GM18907 (cell line): ENCODE measurements around the gene ARHGAP24.
"Not testable (repeated sequence)": the region's sequence is repeated elsewhere in the genome, so short reads cannot be mapped to it uniquely, and the experiment has no call there.

Source experiments
- ATAC-seq: cut with Tn5 transposase; IDR thresholded peaks from one replicate; pipeline ENCODE4 v1.9.1; 2021; ENCODE audit warnings: mild to moderate bottlenecking, moderate library complexity; ENCODE audit not compliant: unreplicated experiment

Gene ARHGAP24

DNA sequence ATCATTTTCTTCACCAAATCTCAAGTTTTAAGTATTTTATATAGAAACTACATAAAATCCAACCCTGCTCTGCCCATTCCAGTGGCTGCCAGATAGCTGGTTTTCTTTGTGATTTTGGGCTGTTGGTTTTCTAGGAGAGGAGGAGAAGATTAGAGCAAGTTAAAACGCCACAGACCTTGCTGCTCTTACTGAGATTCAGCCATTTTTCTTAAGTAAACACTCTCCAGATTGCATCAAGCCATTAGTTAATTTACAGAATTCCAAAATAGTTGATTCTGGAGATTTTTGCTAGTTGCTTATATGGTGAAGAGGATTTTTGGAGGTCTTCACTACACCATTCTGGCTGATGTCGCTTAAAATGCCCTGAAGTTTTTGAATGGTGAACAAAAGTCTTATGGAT lies 518.7 kb downstream of the ARHGAP24 start:
- no peak for ATAC-seq

DNA sequence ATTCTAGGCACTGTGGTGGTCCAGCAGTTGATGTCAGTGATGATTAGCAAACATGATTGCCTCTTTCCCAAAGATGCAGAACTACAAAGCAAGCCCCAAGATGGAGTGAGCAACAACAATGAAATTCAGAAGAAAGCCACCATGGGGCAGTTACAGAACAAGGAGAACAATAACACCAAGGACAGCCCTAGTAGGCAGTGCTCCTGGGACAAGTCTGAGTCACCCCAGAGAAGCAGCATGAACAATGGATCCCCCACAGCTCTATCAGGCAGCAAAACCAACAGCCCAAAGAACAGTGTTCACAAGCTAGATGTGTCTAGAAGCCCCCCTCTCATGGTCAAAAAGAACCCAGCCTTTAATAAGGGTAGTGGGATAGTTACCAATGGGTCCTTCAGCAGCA lies 519.6 kb downstream of the ARHGAP24 start:
- ATAC-seq = no peak

DNA sequence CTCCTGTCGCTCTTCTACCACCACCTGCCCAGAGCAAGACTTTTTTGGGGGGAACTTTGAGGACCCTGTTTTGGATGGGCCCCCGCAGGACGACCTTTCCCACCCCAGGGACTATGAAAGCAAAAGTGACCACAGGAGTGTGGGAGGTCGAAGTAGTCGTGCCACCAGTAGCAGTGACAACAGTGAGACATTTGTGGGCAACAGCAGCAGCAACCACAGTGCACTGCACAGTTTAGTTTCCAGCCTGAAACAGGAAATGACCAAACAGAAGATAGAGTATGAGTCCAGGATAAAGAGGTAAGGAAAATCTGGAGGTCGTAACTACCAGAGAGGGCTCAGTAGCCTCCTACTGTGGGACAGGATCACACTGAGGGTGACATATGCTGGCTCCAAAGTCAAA lies 520.4 kb downstream of the ARHGAP24 start:
- ATAC-seq = peak; percentile 83

DNA sequence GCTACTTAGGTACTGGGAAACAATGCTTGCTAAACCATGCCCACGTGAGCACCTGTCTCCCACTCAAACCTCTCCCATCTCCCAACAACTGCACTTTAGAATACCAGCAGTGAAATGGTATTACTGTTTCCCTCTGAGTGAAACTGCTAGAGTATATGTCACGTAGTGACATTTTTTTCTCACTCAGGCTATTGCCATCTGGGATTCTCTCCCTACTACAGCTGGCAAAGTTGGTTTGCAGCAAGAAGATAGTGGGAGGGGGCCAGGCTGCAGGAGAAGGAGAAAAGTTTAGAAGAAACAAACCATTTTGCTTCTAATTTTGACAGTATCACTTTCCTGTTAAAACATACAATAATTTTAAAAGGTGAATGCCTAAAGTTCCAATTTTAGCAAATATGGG lies 526.6 kb downstream of the ARHGAP24 start:
- ATAC-seq = no peak

DNA sequence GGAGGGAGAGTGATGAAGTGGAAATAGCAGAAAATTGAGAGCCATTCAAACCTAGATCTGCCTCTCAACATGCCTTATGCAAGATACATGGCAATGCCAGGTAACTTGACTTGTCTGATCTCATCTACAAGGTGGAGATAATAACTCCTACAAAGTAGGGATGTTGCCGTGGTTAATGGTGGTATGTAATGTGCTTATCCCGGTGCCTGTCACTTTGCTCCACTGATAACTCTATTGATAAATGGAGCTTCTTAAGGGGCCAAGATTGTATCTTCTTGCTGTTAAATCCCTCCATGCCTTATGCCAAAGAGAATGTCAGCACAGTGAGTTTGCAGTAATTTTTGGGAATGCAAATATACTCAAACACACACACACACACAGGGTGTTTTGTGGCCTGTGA lies 529.1 kb downstream of the ARHGAP24 start:
- ATAC-seq = no peak

DNA sequence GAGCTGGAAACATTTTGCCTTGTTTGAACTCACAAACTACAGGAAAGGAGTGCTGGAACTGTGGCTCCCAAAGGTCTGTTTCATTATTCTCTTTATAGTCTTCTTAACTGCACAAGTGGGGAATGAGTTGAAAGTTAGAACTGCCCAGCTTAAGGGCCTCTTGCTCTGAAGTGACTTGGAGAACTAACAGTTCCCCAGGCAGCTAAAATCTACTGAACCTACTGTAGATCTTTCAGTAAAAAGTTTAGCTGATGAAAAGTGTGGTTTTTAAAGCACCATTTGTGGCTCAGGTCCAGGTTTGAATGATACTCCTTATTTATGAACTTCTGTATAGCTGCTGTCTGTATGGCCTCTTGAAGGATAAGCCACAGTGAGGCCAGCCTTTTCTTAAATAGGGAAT lies 531.1 kb downstream of the ARHGAP24 start:
- no peak for ATAC-seq

DNA sequence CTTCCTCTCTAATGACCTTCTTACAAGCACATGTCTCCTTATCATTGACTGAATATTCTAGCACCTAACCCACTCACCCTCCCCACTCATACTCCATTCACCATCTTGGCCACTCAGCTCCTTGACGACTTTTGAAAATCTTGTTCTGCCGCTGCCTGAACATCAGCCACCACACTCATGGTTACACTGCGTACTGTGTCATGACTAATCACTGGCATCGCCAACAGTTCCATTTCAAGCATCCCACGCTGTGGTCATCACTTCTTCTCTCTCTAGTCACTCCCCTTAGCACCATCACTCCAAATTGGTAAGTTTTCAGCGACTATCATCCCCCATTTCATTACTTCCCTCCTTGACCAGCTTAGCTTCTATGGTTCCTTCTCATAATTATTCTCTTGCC lies 532.1 kb downstream of the ARHGAP24 start:
- no peak for ATAC-seq

DNA sequence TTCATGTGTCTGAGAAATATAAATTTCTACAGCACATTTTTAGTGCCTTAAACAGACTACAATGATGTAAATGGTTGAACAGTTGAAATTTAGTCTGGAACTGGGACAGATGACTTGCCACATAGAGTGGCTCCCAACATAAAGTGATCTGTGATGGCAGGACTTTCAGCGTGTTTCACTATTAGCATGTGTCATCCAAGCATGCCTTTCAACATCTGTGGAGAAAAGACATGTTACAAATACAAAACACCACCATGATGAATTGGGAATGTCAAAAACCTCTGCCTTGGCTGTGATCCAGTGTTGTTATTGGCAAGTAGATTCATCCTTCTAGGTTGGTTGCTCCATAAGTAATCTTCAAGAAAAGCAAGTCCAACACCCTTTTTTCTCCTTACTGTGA lies 536.2 kb downstream of the ARHGAP24 start:
- ATAC-seq = no peak

DNA sequence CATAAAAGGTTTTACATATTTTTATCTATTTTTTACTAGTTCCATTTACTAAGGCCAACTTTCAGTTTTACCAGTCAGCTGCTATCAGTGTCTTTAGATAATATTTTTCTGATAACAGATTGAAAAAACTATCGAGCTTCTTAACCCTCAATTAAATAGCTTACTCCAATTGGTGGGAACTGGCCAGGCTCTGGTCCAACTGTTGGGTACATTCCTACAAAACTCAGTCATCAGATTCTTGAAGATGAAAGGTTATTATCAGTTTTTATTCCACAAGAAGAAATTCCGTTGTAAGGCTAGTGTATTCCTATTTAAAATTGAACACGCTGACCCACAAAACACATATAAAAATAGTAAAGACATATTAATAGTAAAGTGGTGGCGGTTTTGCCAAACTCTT lies 538.7 kb downstream of the ARHGAP24 start:
- ATAC-seq = no peak

DNA sequence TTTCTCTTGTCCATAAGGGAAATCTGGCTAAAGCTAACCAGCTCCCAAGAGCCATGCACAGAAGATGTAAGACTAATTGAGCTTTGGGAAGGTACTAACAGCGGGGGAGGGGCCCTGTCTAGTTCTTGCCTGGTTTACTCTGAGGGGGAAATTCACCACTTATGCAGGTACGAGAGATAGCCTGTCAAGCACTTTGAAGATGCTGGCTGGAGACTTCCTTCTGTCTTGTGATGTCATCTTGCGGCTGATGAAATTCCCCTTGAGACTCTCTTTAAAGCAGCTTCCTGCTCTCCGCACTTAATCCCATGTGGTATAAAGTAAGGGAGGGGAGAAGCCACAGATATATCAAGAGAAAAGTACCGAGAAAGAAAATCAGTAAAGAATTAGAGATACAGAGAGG lies 539.6 kb downstream of the ARHGAP24 start:
- ATAC-seq = peak; percentile 99

DNA sequence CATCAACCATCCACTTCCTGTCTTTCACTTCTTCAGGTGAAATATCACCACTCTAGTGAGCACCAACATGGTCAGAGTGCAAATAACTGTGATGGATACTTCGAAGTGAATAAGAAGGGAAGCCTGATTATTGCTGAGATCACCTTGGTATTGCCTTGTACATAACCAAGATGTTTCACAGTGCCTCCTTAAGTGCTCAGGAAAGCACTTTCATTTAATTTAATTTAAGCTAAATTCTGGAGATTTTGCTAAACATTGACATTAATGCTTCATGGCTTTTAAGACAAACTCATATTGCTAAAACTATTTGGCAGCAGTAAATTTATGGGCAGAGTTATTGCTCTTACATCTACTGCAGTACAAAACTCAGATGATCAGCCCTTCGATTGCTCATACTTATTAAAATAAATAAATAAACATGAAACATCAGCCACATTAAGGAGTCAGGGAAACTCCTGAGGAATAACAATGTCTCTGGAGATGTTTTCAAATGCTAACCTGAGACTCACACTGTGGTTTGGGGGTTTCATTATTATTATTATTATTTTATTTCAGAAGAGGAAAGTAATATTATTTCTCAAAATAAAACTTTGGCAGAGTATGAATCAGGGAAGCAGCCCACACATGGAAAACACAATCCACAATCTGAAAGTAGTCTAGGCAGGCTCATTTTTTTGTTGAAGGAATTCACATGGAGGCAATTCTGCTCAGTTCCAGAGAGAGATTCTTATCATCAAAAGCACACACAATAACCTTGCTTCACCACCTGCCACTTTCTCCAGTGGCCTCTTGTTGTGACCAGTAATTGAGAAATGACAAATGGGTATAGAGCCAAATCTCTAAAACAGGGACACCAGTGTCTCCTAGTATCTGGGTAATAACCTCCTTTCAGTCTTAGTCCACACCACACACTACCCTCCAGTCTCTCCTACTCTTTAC lies 540.7 kb downstream of the ARHGAP24 start:
- ATAC-seq = peak; percentile 29

DNA sequence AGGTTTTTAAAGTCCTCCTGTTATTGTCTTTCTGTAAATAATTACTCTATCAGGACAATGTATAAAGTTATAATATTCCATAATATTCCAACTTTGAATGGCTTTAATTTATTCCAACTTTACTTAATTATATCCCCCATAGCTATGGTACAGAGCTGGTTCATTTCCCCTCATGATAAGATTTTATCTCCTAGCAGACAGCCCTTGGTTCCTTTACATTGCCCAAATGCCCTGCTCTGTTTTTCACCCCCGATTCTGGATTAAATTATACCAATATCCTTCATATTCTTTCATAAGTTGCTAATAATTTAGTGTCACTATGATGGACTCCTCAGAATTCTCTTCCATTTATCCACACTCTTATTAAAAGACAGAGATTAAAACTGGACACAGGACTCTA lies 544.4 kb downstream of the ARHGAP24 start:
- ATAC-seq = no peak

DNA sequence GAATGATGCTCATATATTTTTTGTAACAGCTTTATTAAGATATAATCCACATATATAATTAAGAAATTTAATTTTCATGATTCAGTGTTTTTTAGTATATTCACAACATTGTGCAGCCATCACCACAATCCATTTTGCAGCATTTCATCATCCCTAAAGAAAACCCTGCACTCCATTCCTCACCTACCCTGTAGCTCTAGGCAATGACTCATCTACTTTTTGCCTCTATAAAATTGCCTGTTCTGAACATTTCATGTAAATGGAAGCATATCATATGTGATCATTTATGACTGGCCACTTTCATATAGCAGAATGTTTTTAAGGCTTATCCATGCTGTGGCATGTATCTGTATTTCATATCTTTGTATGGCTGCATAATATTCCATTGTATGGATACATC lies 545.0 kb downstream of the ARHGAP24 start:
- no peak for ATAC-seq

DNA sequence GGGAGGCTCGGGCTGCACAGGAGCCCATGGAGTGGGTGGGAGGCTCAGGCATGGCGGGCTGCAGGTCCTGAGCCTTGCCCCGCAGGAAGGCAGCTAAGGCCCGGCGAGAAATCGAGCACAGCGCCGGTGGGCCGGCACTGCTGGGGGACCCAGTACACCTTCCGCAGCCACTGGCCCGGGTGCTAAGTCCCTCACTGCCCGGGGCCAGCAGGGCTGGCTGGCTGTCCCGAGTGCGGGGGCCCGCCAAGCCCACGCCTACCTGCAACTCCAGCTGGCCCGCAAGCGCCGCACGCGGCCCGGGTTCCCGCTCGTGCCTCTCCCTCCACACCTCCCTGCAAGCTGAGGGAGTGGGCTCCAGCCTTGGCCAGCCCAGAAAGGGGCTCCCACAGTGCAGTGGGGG lies 546.7 kb downstream of the ARHGAP24 start:
- not testable (repeated sequence) for ATAC-seq

DNA sequence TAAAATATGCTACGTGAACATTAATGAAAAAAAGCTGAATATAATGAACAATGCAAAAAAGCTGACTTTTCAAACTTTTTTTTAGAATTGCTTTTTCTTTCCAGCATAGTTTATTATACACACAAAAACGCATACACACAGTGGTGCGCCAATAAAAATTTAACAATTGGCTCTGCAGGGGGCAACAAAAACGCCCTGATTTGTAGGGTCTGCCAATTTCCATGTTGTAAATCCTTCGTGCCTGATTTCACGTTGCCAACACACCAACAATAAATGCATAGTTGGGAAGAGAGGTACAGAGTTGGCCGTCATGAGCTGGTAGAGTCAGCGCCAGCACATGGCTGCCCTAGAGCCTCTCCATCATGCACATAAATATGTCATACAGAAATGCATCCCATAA lies 551.8 kb downstream of the ARHGAP24 start:
- ATAC-seq = no peak

DNA sequence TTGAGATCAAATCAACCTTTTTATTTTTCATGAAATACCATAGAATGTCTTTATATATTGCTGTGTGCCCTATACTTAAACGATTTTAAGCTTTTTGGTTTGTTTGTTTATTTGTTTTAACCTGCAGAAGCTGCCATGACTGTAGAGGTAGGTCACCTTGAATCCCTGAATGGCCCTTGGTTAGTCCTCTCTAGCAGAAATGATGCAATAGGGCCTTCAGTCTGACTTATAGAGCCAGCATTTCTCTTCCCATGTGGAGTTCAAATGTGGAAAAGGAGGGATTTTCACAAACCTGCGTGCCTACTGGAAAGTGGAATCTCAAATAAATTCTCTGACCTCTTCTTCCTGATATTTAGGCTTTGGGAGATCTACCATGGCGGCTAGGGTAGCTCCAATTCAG lies 557.0 kb downstream of the ARHGAP24 start:
- no peak for ATAC-seq

DNA sequence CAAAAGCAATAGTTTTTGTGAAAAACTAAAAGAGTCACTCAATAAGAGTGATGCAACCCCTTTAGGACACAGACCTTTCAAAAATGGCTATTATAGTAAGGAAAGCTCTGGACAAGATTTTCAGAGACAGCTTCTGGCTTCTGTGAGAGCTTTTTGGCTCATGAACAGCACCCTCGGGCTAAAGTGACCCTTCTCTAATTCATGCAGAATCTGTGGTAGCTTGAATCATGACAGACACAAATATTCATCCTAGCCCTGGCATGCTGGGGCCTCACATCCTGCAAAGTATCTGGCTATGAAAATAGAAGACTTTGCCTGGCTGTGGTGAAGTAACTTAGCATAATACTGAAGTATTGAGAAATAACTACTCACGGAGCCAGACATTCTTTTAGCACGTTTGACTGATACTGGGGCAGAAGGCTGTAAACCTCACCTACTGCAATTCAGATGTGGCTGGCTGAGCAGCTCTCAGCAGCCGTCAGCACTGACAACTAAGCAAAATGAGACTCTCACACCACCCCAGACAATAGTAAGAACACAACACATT lies 557.6 kb downstream of the ARHGAP24 start:
- ATAC-seq = no peak

DNA sequence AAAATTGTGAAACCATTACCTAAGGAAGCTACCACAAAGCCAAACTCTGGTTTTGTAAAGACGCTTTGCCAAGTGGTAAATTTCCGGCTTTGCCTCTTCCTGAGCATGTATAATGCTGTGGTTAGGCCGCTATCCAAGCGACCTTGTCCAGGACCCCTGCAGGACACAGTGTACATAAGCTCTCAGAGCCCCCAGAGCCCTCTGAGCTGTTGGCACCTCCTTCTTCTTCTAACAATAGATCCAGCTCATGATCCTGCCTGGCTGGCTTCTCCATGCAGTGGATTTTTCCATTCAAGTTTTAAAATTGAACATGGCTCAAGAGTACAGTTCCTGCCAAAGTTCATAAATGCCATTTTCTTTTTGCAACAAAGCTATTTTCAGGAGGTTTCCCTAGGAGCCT lies 558.2 kb downstream of the ARHGAP24 start:
- ATAC-seq = no peak

DNA sequence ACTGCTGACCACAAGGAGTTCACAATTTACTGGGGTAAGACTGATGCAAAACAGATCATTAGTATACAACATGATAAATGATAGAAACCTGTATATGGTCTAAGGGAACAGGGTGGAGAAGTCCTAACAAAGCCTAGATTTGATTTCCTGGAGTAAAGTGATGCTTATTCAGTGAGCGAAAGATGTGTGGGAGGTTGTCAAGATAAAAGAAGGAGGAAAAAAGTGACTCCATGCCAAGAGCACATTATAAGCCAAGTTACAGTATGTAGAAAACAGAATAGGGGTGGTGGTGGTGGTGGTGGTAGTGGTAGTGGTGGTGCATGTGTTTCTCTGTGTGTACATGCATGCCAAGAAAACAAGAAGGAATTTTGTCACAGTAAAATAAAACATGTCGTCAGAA lies 559.7 kb downstream of the ARHGAP24 start:
- ATAC-seq = no peak

DNA sequence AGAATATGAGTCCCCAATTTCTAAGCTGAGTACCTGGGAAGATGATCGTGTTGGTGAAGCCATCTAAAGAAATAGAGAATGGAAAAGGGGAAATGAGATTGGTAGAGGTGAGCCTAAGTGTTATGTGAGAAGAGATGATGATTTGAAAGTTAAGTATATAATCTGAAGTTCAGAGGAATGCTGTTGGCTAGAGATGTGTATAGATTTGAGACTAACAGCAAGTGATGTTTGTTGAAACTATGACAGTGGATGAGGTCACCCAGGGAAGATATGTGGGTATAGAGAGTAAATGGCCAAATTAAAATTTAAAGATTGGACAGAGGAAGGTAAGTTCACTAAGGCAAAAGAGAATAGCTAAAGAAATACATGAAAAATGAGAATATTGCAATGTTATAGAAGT lies 560.7 kb downstream of the ARHGAP24 start:
- ATAC-seq = no peak

DNA sequence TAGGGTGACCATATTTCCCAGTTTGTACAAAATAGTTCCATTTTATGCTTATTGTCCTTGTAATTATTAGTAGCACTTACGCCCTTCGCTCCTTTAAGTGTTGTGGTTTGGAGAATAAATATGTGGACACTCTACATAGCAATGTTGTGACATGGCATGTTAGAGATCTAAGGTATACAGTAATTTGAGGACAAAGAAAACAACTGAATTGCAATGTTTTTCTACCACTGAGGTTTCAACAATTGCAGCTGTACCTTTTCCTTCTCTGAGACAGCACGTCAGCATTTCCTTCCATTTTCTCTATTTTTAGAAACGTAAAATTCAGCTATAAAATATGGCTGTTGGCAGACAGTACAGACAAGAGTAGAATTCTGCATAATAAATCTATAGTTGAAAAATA lies 561.8 kb downstream of the ARHGAP24 start:
- ATAC-seq = no peak

DNA sequence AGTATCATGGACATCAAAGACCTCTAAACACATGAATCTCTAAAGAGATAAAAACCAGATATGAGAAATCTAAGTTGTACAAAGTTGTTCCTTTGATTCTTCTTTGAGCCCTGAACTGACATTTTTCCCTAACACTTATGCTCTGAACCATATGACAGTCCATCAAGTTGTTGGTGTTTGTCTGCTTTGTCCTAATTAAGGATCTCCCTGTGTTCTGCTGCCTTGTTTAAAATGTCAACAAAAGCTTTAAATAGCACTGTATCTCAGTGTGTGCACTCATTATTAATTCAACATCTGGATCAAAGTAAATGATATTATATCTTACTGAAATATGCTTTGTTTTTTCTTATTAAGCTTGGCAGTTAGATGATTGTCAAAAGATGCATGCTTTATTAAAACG lies 563.1 kb downstream of the ARHGAP24 start:
- no peak for ATAC-seq
